HG03139 (cell line): ENCODE results near the gene TMEM63A.
"Not testable (repeated sequence)": the region's sequence is repeated elsewhere in the genome, so short reads cannot be mapped to it uniquely, and the experiment has no call there.

Experiments
- ATAC-seq: cut with Tn5 transposase; IDR thresholded peaks from one replicate; pipeline ENCODE4 v1.9.1; 2021; ENCODE audit not compliant: unreplicated experiment

Gene TMEM63A

DNA sequence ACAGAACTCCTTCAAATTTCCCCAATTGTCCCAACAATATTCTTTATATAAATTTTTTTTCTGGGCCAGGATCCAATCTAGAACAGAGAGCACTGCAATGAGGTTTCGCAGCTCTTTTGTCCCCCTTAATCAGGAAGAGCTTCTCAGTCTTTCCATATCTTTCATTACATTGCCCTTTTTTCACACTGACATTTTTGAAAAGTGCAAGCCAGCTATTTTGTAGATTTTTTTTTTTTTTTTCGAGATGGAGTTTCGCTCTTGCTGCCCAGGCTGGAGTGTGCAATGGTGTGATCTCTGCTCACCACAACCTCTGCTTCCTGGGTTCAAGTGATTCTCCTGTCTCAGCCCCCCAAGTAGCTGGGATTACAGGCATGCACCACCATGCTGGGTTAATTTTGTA is 75.4 kb downstream of the TMEM63A start:
- not testable (repeated sequence) for ATAC-seq

DNA sequence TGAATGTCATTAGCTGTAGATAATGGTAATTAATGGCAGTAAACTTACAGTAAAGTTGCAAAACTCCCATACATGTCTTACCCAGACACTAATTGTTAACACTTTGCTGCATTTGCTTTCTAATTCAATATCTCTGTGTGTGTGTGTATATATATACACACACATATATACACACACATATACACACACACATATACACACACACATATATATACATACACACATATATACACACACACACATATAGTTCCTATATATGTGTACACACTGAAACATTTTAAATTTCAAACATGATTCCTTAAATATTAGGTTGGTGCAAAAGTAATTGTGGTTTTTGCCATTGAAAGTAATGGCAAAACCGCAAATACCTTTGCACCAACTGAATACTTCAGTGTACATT is 75.9 kb downstream of the TMEM63A start:
- no peak for ATAC-seq

DNA sequence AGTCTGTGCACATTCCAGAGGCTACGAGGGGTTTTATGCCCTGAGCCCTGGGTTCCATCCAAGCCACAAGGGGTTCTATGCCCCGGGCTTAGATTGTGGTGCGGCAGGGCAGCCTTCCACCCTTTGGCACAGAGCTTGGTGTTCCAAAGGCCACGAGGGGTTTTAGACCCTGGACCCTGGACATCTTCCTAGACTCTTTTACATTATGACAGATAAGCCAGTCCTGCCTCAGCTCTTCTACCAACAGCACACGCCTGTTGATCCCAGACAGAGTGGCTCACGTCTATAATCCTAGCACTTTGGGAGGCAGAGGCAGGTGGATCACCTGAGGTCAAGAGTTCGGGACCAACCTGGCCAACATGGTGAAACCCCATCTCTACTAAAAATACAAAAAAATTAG is 81.0 kb downstream of the TMEM63A start:
- ATAC-seq, result not testable (repeated sequence)

DNA sequence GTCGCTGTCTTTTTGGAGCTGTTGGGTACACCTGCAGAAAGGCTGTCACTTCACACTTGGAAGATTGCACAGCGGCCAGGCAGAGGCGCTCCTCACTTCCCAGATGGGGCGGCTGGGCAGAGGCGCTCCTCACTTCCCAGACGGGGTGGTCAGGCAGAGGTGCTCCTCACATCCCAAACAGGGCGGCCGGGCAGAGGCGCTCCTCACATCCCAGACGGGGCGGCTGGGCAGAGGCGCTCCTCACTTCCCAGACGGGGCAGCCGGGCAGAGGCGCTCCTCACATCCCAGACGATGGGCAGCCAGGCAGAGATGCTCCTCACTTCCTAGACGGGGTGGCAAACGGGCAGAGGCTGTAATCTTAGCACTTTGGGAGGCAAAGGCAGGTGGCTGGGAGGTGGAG is 86.1 kb downstream of the TMEM63A start:
- ATAC-seq, result not testable (repeated sequence)
